HG03103 (cell line): ENCODE data around the gene STX12.

Experiments used
- ATAC-seq: cut with Tn5 transposase; IDR thresholded peaks from one replicate; pipeline ENCODE4 v1.9.1; 2021; ENCODE audit warnings: low read depth; ENCODE audit not compliant: unreplicated experiment

The STX12 gene

GRCh38 chr1:27772932-27773825 lies at the start of gene STX12:
Gene STX12, plus strand, starts transcription at chr1:27773219. Its CDS starts 89 bp downstream, at chr1:27773308.
- ATAC-seq = peak; percentile 87

- ATAC-seq = no peak
Measured at GRCh38 chr1:27724961-27725373, 48.1 kb upstream of the STX12 start.

GRCh38 chr1:27725374-27726172 lies 47.4 kb upstream of the STX12 start, which contains the start of gene FAM76A:
Gene FAM76A, plus strand, starts transcription at chr1:27725961. Its CDS starts 120 bp downstream, at chr1:27726081.
- peak; percentile 92 for ATAC-seq

GRCh38 chr1:27726173-27727044 lies 46.6 kb upstream of the STX12 start:
- peak; percentile 8 for ATAC-seq

GRCh38 chr1:27727126-27727525 lies 45.9 kb upstream of the STX12 start:
- ATAC-seq = no peak

- no peak for ATAC-seq
Measured at GRCh38 chr1:27736252-27736651, 36.8 kb upstream of the STX12 start.

- ATAC-seq = no peak
Measured at GRCh38 chr1:27741121-27741520, 31.9 kb upstream of the STX12 start.

GRCh38 chr1:27744556-27744955 lies 28.5 kb upstream of the STX12 start:
- no peak for ATAC-seq

- ATAC-seq = no peak
Measured at GRCh38 chr1:27745466-27745865, 27.6 kb upstream of the STX12 start.

GRCh38 chr1:27752360-27752759 lies 20.7 kb upstream of the STX12 start:
- ATAC-seq = no peak

GRCh38 chr1:27755286-27755685 lies 17.7 kb upstream of the STX12 start:
- no peak for ATAC-seq

- no peak for ATAC-seq
Measured at GRCh38 chr1:27755865-27756264, 17.2 kb upstream of the STX12 start.

GRCh38 chr1:27759236-27759635 lies 13.8 kb upstream of the STX12 start:
- ATAC-seq = no peak

GRCh38 chr1:27760426-27760825 lies 12.6 kb upstream of the STX12 start:
- ATAC-seq = no peak

GRCh38 chr1:27762033-27762432 lies 11.0 kb upstream of the STX12 start:
- no peak for ATAC-seq

- ATAC-seq = no peak
Measured at GRCh38 chr1:27763358-27763757, 9.7 kb upstream of the STX12 start.

GRCh38 chr1:27770293-27770830 lies 2.7 kb upstream of the STX12 start:
- ATAC-seq = no peak

GRCh38 chr1:27772036-27772931 lies 735 bp upstream of the STX12 start:
- ATAC-seq = no peak

GRCh38 chr1:27773826-27774445 lies 917 bp downstream of the STX12 start:
- ATAC-seq = no peak
